ENCODE results near the gene SMAGP. TPM values are rescaled to one million over a fixed set of nuclear protein-coding genes. Genes with fewer than 3 reads are reported as not detected.
"Not testable (repeated sequence)": the region's sequence is repeated elsewhere in the genome, so short reads cannot be mapped to it uniquely, and the experiment has no call there.

The SMAGP gene
- total RNA-seq, 1 donor, result 29.3 TPM

- H3K4me3 ChIP-seq (ENCODE audit: low read depth, low read length), result peak overlapping the region; percentile 76
- TF ChIP-seq, protein P1, sequence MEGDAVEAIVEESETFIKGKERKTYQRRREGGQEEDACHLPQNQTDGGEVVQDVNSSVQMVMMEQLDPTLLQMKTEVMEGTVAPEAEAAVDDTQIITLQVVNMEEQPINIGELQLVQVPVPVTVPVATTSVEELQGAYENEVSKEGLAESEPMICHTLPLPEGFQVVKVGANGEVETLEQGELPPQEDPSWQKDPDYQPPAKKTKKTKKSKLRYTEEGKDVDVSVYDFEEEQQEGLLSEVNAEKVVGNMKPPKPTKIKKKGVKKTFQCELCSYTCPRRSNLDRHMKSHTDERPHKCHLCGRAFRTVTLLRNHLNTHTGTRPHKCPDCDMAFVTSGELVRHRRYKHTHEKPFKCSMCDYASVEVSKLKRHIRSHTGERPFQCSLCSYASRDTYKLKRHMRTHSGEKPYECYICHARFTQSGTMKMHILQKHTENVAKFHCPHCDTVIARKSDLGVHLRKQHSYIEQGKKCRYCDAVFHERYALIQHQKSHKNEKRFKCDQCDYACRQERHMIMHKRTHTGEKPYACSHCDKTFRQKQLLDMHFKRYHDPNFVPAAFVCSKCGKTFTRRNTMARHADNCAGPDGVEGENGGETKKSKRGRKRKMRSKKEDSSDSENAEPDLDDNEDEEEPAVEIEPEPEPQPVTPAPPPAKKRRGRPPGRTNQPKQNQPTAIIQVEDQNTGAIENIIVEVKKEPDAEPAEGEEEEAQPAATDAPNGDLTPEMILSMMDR (IDR thresholded peaks at IDR 0.05; ENCODE audit: insufficient read depth, low read length), result no peak
- DNase-seq (ENCODE audit: low read depth), result peak; percentile 77
These were observed 820 bp upstream of the SMAGP start for GRCh38 chr12:51270951-51271518.

DNA sequence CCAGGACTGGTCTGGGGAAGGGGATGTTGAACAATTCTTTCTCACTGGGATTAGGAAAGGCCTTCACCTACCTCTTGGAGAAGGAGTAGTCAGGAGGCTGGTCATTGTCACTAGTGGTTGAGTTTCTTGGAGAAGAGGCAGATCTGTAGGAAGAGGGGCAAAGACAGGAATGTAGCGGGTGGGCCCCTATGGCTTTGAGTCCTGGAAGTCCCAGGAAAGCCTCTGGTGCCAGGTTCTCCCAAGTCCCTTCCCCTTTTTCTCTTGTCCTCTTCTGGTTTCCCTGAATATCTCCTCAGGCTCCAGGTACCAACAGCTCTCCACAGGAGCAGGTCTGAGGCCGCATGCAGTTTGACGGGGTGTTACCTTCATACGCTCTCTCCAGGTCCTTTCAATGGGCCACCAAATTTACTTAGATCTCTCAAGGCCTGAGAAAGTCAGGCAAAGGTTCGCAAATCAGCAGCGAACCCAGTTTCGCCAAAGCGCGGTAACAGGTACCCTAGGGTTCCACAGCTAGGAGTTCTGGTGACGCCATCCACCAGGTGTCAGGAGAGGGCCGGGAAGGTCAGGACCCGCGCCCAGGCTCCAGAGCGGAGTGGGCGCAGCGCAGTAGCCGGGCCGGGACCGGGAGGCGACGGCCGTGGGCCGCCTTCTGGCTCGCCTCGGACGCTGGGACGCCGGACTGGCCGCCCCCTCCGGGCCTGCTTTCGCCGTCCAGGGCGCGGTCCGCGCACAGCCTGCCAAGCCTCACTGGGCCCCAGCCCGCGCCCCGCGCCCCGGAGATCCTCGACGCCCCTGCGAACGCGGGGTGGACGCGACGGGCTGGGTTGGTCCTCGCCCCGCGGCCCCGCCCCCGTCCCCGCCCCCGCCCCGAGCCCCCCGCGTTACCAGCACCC is 795 bp downstream of the SMAGP start:
- DNase-seq (ENCODE audit: low read depth), result peak; percentile 49
- H3K4me3 ChIP-seq (ENCODE audit: low read depth, low read length), result peak overlapping the region; percentile 76
- TF ChIP-seq, protein P1 (IDR thresholded peaks at IDR 0.05; ENCODE audit: insufficient read depth, low read length), result peak; percentile 44

DNA sequence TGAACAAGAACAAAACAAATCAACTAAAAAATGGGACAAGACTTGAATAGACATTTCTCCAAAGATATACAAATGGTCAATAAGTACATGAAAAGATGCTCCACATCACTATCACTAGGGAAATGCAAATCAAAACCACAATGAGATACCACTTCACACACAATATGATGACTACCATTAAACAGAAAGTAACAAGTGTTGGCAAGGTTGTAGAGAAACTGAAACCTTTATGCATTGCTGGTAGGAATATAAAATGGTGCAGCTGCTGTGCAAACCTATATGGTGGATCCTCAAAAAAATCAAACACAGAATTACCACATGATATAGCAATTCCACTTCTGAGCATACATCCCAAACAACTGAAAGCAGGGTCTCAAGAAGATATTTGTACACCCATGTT is 5.2 kb downstream of the SMAGP start:
- TF ChIP-seq, protein P1 (IDR thresholded peaks at IDR 0.05; ENCODE audit: insufficient read depth, low read length), result no peak
- no peak for DNase-seq (ENCODE audit: low read depth)
- H3K4me3 ChIP-seq (ENCODE audit: low read depth, low read length), result no peak overlapping the region

- no peak for DNase-seq (ENCODE audit: low read depth)
- H3K4me3 ChIP-seq (ENCODE audit: low read depth, low read length), result no peak overlapping the region
- TF ChIP-seq, protein P1 (IDR thresholded peaks at IDR 0.05; ENCODE audit: insufficient read depth, low read length), result no peak
These were observed 5.9 kb downstream of the SMAGP start for GRCh38 chr12:51264297-51264696.

- DNase-seq (ENCODE audit: low read depth), result no peak
- TF ChIP-seq, protein P1 (IDR thresholded peaks at IDR 0.05; ENCODE audit: insufficient read depth, low read length), result no peak
These were observed 6.9 kb downstream of the SMAGP start for GRCh38 chr12:51263341-51263740.

GRCh38 chr12:51262758-51263177 is 7.4 kb downstream of the SMAGP start:
- TF ChIP-seq, protein P1 (IDR thresholded peaks at IDR 0.05; ENCODE audit: insufficient read depth, low read length), result no peak
- DNase-seq (ENCODE audit: low read depth), result peak; percentile 45

More at GRCh38 chr12:51263341-51263740, 6.9 kb downstream of the SMAGP start:
- no peak overlapping the region for H3K4me3 ChIP-seq (ENCODE audit: low read depth, low read length)

GRCh38 chr12:51259600-51259999 is 10.6 kb downstream of the SMAGP start:
- DNase-seq (ENCODE audit: low read depth); H3K4me3 ChIP-seq (ENCODE audit: low read depth, low read length): not testable (repeated sequence)

More at GRCh38 chr12:51262758-51263177, 7.4 kb downstream of the SMAGP start:
- H3K4me3 ChIP-seq (ENCODE audit: low read depth, low read length), result no peak overlapping the region
